ENCODE measurements around the gene HIF1A. TPM values are rescaled to one million over a fixed set of nuclear protein-coding genes. Genes with fewer than 3 reads are reported as not detected.

Gene HIF1A
- total and polyA plus RNA-seq, 2 experiments from 2014 or later: 113 to 242 TPM

GRCh38 chr14:61780125-61780524 lies 84.8 kb downstream of the HIF1A start:
- no peaks in the 10 kb centered on the region for H3K27me3 ChIP-seq (ENCODE audit: insufficient read depth)
- peaks cover 68% of the 10 kb centered on the region for H3K36me3 Mint-ChIP-seq (ENCODE audit: low read depth)
- H3K9me2 ChIP-seq (ENCODE audit: insufficient read depth): no peaks in the 10 kb centered on the region
- no peaks in the 10 kb centered on the region for H4K20me1 ChIP-seq (replicated peaks; ENCODE audit: insufficient read depth)
- no peak overlapping the region for H3K4me3 Mint-ChIP-seq
- DNase-seq (ENCODE audit: low spot score) (no peak), ATAC-seq (no peak)
- no peaks in the 10 kb centered on the region for H3K4me1 Mint-ChIP-seq
- TF ChIP-seq EZH2phosphoT487 (IDR thresholded peaks at IDR 0.05; ENCODE audit: unreplicated experiment) (no peak), STAT1 (IDR thresholded peaks at IDR 0.05; ENCODE audit: unreplicated experiment) (no peak), ZNF331 (CRISPR knock-in tag; IDR thresholded peaks at IDR 0.05; ENCODE audit: low read depth) (no peak), CREB1 (CRISPR knock-in tag; IDR thresholded peaks at IDR 0.05; ENCODE audit: low read depth) (no peak)
- TF ChIP-seq, protein P1, sequence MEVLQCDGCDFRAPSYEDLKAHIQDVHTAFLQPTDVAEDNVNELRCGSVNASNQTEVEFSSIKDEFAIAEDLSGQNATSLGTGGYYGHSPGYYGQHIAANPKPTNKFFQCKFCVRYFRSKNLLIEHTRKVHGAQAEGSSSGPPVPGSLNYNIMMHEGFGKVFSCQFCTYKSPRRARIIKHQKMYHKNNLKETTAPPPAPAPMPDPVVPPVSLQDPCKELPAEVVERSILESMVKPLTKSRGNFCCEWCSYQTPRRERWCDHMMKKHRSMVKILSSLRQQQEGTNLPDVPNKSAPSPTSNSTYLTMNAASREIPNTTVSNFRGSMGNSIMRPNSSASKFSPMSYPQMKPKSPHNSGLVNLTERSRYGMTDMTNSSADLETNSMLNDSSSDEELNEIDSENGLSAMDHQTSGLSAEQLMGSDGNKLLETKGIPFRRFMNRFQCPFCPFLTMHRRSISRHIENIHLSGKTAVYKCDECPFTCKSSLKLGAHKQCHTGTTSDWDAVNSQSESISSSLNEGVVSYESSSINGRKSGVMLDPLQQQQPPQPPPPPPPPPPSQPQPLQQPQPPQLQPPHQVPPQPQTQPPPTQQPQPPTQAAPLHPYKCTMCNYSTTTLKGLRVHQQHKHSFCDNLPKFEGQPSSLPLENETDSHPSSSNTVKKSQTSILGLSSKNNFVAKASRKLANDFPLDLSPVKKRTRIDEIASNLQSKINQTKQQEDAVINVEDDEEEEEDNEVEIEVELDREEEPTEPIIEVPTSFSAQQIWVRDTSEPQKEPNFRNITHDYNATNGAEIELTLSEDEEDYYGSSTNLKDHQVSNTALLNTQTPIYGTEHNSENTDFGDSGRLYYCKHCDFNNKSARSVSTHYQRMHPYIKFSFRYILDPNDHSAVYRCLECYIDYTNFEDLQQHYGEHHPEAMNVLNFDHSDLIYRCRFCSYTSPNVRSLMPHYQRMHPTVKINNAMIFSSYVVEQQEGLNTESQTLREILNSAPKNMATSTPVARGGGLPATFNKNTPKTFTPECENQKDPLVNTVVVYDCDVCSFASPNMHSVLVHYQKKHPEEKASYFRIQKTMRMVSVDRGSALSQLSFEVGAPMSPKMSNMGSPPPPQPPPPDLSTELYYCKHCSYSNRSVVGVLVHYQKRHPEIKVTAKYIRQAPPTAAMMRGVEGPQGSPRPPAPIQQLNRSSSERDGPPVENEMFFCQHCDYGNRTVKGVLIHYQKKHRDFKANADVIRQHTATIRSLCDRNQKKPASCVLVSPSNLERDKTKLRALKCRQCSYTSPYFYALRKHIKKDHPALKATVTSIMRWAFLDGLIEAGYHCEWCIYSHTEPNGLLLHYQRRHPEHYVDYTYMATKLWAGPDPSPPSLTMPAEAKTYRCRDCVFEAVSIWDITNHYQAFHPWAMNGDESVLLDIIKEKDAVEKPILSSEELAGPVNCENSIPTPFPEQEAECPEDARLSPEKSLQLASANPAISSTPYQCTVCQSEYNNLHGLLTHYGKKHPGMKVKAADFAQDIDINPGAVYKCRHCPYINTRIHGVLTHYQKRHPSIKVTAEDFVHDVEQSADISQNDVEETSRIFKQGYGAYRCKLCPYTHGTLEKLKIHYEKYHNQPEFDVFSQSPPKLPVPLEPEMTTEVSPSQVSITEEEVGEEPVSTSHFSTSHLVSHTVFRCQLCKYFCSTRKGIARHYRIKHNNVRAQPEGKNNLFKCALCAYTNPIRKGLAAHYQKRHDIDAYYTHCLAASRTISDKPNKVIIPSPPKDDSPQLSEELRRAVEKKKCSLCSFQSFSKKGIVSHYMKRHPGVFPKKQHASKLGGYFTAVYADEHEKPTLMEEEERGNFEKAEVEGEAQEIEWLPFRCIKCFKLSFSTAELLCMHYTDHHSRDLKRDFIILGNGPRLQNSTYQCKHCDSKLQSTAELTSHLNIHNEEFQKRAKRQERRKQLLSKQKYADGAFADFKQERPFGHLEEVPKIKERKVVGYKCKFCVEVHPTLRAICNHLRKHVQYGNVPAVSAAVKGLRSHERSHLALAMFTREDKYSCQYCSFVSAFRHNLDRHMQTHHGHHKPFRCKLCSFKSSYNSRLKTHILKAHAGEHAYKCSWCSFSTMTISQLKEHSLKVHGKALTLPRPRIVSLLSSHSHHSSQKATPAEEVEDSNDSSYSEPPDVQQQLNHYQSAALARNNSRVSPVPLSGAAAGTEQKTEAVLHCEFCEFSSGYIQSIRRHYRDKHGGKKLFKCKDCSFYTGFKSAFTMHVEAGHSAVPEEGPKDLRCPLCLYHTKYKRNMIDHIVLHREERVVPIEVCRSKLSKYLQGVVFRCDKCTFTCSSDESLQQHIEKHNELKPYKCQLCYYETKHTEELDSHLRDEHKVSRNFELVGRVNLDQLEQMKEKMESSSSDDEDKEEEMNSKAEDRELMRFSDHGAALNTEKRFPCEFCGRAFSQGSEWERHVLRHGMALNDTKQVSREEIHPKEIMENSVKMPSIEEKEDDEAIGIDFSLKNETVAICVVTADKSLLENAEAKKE (CRISPR knock-in tag; IDR thresholded peaks at IDR 0.05): no peak
- H3K27ac Mint-ChIP-seq: no peak overlapping the region
- H3K4me2 ChIP-seq: no peak overlapping the region
- H3K27ac ChIP-seq (ENCODE audit: low read depth): no peak overlapping the region
- no peaks in the 10 kb centered on the region for H3K79me2 ChIP-seq (replicated peaks; ENCODE audit: insufficient read depth)
- H2AFZ ChIP-seq: no peak overlapping the region
- H3F3A ChIP-seq (replicated peaks; ENCODE audit: low read depth): no peaks in the 10 kb centered on the region
- H3K4me1 ChIP-seq (ENCODE audit: insufficient read depth): no peaks in the 10 kb centered on the region
- H3K4me3 ChIP-seq: no peak overlapping the region
- H3K36me3 ChIP-seq (ENCODE audit: insufficient read depth): peaks cover 46% of the 10 kb centered on the region
- no peaks in the 10 kb centered on the region for H3K9me3 Mint-ChIP-seq
- no peaks in the 10 kb centered on the region for H3K27me3 Mint-ChIP-seq (ENCODE audit: insufficient read depth, low read depth, poor library complexity)

GRCh38 chr14:61797309-61797708 lies 102.0 kb downstream of the HIF1A start:
- Mint-ChIP-seq H3K27ac (no peak overlapping the region), H3K36me3 (ENCODE audit: low read depth) (peaks cover 23% of the 10 kb centered on the region), H3K27me3 (ENCODE audit: insufficient read depth, low read depth, poor library complexity) (no peaks in the 10 kb centered on the region), H3K4me3 (no peak overlapping the region), H3K9me3 (no peaks in the 10 kb centered on the region; the same call in 2 of the 3 replicates), H3K4me1 (peaks cover 15% of the 10 kb centered on the region)
- no peak for ATAC-seq
- H4K20me1 ChIP-seq (replicated peaks; ENCODE audit: insufficient read depth): no peaks in the 10 kb centered on the region
- H3K79me2 ChIP-seq (replicated peaks; ENCODE audit: insufficient read depth): no peaks in the 10 kb centered on the region
- H3K4me3 ChIP-seq: no peak overlapping the region
- H3K4me1 ChIP-seq (ENCODE audit: insufficient read depth): peaks cover 12% of the 10 kb centered on the region
- no peaks in the 10 kb centered on the region for H3K9me2 ChIP-seq (ENCODE audit: insufficient read depth)
- peaks cover 14% of the 10 kb centered on the region; the same call in 1 of the 2 replicates for H3K36me3 ChIP-seq (ENCODE audit: insufficient read depth)
- no peak for DNase-seq (ENCODE audit: low spot score)
- no peaks in the 10 kb centered on the region for H3F3A ChIP-seq (replicated peaks; ENCODE audit: low read depth)
- H3K4me2 ChIP-seq: no peak overlapping the region
- H3K27ac ChIP-seq (ENCODE audit: low read depth): no peak overlapping the region
- TF ChIP-seq, protein P2, sequence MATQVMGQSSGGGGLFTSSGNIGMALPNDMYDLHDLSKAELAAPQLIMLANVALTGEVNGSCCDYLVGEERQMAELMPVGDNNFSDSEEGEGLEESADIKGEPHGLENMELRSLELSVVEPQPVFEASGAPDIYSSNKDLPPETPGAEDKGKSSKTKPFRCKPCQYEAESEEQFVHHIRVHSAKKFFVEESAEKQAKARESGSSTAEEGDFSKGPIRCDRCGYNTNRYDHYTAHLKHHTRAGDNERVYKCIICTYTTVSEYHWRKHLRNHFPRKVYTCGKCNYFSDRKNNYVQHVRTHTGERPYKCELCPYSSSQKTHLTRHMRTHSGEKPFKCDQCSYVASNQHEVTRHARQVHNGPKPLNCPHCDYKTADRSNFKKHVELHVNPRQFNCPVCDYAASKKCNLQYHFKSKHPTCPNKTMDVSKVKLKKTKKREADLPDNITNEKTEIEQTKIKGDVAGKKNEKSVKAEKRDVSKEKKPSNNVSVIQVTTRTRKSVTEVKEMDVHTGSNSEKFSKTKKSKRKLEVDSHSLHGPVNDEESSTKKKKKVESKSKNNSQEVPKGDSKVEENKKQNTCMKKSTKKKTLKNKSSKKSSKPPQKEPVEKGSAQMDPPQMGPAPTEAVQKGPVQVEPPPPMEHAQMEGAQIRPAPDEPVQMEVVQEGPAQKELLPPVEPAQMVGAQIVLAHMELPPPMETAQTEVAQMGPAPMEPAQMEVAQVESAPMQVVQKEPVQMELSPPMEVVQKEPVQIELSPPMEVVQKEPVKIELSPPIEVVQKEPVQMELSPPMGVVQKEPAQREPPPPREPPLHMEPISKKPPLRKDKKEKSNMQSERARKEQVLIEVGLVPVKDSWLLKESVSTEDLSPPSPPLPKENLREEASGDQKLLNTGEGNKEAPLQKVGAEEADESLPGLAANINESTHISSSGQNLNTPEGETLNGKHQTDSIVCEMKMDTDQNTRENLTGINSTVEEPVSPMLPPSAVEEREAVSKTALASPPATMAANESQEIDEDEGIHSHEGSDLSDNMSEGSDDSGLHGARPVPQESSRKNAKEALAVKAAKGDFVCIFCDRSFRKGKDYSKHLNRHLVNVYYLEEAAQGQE (IDR thresholded peaks at IDR 0.05; ENCODE audit: unreplicated experiment): no peak
- no peak for TF ChIP-seq EZH2phosphoT487 (IDR thresholded peaks at IDR 0.05; ENCODE audit: unreplicated experiment)
- no peaks in the 10 kb centered on the region for H3K27me3 ChIP-seq (ENCODE audit: insufficient read depth)
- H2AFZ ChIP-seq: no peak overlapping the region
